GM18951 (cell line): ENCODE data around the gene EGFL8.

Experiments used
- POLR2A ChIP-seq: IDR thresholded peaks from 4 replicates; pipeline ENCODE4 v1.6.1; 2011; ENCODE audit warnings: mild to moderate bottlenecking; ENCODE audit not compliant: insufficient read length, insufficient read depth; ENCODE audit errors: extremely low read depth
- in situ Hi-C: fragments of 300-500 bp; cut with MboI; formaldehyde crosslinking; loops from one replicate; pipeline ENCODE4 v1.12.0; 2022; ENCODE audit warnings: low sequenced_read_pairs, mixed read lengths, inconsistent platforms; ENCODE audit not compliant: unreplicated experiment

Gene EGFL8

DNA sequence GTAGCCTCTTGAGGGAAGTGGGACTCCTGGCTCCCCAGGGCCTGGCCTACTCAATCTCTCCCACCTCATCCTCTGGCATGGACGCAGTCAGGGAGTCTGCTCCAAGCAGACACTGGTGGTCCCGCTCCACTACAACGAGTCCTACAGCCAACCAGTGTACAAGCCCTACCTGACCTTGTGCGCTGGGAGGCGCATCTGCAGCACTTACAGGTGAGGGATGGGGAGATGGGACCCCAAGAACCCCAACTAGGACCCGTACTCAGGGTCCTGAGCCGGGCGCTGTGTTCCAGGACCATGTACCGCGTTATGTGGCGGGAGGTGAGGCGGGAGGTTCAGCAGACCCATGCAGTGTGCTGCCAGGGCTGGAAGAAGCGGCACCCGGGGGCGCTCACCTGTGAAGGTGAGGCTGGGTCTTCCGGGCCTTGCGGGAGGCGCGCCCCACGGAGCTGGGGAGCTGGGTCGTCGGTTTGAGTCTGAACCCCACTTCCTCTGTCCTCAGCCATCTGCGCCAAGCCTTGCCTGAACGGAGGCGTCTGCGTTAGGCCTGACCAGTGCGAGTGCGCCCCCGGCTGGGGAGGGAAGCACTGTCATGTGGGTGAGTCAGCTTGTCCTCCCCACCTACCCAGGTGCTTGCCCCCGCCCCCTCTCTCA lies 2.1 kb downstream of the EGFL8 start:
- TF ChIP-seq POLR2A, result no peak

GRCh38 chr6:32167154-32167760 lies 2.9 kb downstream of the EGFL8 start:
- TF ChIP-seq POLR2A, result no peak

More for the DNA sequence above, 2.1 kb downstream of the EGFL8 start:
- in situ Hi-C loops, result no loop called here

GRCh38 chr6:32167761-32168262 lies 3.4 kb downstream of the EGFL8 start:
- in situ Hi-C loops, result no loop called here

More at GRCh38 chr6:32167154-32167760, 2.9 kb downstream of the EGFL8 start:
- in situ Hi-C loops, result no loop called here

DNA sequence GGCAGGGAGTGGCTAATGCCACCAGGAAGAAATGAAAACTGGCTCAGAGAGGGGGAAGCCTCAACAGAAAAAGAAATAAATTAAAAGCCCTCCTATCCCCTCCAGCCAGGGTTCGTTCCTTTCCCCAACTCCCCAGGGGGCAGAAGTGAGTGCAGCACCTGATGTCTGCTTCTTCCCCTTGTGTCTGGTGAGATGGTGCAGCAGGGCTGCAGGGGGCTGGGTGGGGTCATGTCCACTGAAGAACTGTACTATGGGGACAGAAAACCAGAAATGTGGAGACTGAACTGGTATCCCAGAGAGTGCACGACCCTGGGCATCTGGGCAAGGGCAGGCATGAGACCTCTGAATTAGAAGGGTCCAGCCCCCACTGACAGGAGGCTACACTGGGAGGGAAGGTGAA lies 4.0 kb downstream of the EGFL8 start:
- in situ Hi-C loops, result no loop called here
- no peak for TF ChIP-seq POLR2A

More at GRCh38 chr6:32167761-32168262, 3.4 kb downstream of the EGFL8 start:
- no peak for TF ChIP-seq POLR2A

GRCh38 chr6:32168807-32169591 lies 4.6 kb downstream of the EGFL8 start:
- no peak for TF ChIP-seq POLR2A
- in situ Hi-C loops, result no loop called here

- no peak for TF ChIP-seq POLR2A
- in situ Hi-C loops, result no loop called here
These were observed 5.9 kb downstream of the EGFL8 start for GRCh38 chr6:32170294-32170693.

- no peak for TF ChIP-seq POLR2A
- in situ Hi-C loops, result no loop called here
These were observed 6.8 kb downstream of the EGFL8 start for GRCh38 chr6:32171234-32171633.

- in situ Hi-C loops, result no loop called here
- TF ChIP-seq POLR2A, result no peak
These were observed 8.8 kb downstream of the EGFL8 start for GRCh38 chr6:32173051-32173727.

GRCh38 chr6:32174416-32174815 lies 10.0 kb downstream of the EGFL8 start:
- in situ Hi-C loops, result no loop called here
- TF ChIP-seq POLR2A, result no peak

DNA sequence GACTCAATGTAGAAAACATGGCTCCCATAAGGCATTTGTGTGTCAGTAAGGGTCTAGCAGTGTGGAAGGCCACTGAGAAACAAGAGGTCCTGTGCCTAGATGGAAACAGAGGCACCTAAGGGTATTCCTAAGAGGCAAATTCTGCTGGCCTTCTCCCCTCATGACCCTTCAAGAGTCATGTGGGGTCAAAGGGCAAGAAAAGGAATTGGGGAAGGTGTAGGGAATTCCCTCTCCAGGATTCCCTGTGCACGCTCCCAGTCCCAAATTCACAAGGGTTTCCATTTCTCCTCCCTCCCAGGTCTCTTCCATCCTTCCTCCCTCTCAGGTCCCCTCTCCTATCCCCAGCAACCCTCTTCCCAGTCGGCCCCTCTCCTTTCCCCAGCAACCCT lies 10.9 kb downstream of the EGFL8 start:
- in situ Hi-C loops, result no loop called here
- no peak for TF ChIP-seq POLR2A

DNA sequence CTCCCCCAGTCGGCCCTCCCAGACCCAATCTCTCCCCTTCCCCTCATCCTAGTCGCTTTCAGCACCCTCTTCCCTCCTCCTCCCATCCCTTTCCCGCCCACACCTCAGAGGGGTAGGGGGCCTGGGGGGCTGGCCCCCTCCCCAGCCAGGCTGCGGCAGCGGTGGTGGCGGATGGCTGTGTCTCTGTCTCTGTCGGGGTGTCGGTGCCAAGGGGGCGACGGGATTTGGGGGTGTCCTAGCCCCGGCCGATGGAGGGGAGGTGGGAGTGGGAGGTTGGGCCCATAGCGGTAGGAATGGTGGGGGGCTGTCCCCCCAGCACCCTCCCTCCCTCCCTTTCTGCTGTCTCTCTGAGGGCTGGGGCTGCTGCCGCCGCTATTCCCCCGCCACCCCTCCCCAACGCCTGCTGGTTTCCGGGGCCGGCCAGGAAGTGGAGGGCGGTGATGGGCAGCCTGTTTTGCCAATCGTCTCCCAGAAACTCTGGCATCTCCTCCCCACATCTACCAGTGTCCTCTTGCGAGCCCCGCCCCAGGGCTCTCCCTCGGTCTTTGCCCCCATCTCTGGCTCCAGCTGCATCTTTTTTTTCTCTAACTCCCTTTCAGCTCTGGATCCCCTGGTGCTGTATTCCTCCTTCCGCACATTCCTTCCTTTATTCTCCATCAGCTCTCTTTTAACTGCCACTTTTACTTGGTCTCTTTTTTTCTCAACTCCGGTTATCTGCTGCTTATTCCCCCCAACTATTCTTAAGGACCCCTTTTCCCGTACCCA lies 11.5 kb downstream of the EGFL8 start, which contains the start of gene AGPAT1:
TSS of gene AGPAT1 (minus strand) at position 374 of the 765 bp plus-strand sequence. CDS start 4,588 bp downstream, outside the sequence.
- TF ChIP-seq POLR2A, result peak; percentile 67
- in situ Hi-C loops, result no loop called here

DNA sequence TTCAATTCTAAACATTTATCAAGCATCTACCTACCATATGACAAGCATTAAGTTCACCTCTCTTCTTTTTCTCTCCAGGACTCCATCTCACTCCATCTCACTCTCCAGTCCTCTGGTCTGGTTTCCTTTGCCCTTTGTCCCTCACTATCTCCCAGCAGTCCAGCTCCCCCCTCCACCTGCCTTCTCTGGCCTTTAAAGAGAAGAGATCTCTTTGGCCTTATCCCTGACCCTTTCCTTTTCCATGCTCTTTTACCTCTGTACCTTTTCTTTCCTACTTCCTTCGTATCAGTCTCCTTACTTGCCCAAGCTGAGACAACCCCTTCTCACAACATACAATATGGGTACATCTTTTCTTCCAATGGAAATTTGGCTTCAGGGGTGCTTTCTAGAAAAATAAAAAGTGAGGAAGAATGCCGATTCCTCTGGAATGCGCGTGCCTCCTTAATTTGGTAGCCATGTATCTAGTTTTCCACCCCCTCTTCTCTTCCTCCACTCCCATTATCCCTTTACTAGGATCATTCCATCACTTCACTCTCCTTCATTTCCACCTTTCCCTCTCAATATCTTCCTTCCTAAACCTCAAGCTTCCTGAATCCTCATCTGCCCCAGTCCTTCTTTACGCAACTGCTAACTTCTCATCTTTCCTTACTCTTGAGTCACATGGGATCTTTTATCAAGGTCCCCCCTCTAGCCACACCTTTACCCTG lies 12.2 kb downstream of the EGFL8 start:
- in situ Hi-C loops, result no loop called here
- no peak for TF ChIP-seq POLR2A
